ENCODE measurements around the gene SLC2A4RG.

DNA sequence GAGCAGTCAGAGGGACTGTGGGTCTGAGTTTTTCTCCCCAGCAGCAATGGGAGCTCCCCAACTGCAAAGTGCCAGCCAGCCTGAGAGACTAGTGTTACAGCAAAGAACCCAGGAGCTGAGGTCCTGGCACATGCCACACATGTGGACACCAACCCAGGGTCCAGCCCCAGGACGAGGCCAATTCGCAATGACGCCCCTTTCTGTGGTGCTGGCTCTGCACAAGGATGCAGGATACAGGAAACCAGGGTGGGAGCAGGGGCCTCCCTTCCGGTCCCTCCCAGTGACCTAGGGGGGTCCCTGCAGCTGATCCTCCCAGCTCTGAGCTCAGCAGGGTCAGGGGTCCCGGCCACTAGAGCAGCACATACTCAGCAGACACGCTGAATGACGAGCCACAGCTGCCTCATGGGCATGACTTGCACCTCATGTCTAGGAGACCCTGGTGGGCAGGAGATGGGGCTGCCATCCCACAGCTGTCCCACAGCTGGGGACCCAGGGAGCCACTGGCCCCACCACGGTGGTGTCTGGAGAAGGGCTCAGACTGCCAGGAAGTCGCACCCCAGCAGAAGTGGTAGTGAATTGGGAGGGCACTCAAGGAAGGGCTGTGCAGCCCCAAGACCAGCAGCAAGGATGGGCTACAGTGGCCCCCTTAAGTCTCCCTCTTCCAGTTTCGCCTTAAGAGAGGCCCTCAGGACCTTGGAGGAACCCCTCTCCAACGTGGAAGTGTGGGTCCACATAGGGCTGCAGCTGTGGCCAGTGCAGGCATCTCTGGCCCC, 35.4 kb upstream of the SLC2A4RG start:
- TF ChIP-seq, protein P1, sequence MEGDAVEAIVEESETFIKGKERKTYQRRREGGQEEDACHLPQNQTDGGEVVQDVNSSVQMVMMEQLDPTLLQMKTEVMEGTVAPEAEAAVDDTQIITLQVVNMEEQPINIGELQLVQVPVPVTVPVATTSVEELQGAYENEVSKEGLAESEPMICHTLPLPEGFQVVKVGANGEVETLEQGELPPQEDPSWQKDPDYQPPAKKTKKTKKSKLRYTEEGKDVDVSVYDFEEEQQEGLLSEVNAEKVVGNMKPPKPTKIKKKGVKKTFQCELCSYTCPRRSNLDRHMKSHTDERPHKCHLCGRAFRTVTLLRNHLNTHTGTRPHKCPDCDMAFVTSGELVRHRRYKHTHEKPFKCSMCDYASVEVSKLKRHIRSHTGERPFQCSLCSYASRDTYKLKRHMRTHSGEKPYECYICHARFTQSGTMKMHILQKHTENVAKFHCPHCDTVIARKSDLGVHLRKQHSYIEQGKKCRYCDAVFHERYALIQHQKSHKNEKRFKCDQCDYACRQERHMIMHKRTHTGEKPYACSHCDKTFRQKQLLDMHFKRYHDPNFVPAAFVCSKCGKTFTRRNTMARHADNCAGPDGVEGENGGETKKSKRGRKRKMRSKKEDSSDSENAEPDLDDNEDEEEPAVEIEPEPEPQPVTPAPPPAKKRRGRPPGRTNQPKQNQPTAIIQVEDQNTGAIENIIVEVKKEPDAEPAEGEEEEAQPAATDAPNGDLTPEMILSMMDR (IDR thresholded peaks at IDR 0.05): no peak
- no peak for TF ChIP-seq POLR2A (IDR thresholded peaks at IDR 0.05)

Measured in adrenal gland (tissue), 5 donors.